HG02884 (cell line): ENCODE data around the gene PLA2G4F.

Experiments
- ATAC-seq: cut with Tn5 transposase; IDR thresholded peaks from one replicate; pipeline ENCODE4 v1.9.1; 2021; ENCODE audit warnings: mild to moderate bottlenecking, moderate library complexity; ENCODE audit not compliant: unreplicated experiment

PLA2G4F gene, protein sequence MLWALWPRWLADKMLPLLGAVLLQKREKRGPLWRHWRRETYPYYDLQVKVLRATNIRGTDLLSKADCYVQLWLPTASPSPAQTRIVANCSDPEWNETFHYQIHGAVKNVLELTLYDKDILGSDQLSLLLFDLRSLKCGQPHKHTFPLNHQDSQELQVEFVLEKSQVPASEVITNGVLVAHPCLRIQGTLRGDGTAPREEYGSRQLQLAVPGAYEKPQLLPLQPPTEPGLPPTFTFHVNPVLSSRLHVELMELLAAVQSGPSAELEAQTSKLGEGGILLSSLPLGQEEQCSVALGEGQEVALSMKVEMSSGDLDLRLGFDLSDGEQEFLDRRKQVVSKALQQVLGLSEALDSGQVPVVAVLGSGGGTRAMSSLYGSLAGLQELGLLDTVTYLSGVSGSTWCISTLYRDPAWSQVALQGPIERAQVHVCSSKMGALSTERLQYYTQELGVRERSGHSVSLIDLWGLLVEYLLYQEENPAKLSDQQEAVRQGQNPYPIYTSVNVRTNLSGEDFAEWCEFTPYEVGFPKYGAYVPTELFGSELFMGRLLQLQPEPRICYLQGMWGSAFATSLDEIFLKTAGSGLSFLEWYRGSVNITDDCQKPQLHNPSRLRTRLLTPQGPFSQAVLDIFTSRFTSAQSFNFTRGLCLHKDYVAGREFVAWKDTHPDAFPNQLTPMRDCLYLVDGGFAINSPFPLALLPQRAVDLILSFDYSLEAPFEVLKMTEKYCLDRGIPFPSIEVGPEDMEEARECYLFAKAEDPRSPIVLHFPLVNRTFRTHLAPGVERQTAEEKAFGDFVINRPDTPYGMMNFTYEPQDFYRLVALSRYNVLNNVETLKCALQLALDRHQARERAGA

DNA sequence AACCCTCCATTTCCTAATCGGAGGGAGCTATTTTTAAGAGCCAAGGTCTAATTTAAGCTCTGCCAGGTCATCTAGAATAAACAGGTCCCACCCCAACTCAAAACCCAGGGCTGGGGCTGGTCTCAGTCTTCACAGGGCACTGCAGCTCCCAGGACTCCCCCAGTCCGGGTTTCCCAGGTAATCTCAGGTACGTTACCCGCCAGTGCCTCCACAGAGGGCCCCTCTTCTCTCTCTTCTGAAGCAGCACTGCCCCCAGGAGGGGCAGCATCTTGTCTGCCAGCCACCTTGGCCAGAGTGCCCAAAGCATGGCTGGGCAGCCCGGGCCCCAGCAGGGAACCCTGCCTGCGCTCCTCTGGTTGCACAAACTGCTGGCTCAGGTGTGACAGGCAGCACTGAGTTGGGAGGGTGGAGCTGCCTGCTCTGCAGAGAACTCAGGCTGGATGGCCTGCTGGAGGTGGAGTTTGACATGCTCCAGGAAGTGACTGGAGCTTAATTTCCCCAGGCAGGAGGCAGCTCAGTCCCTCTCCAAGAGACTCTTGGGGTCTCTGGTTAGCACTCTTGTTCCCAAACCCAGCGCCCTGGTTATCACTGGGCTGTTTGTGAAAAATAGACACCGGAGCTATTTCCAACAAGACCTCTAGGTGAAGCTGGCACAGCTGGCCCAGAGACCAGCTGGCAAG, at the start of gene PLA2G4F:
TSS of gene PLA2G4F (minus strand) at position 394 of the 680 bp plus-strand sequence. CDS start at position 307, 87 bp downstream.
- ATAC-seq = no peak

- ATAC-seq = no peak
These were observed 47.5 kb upstream of the PLA2G4F start for GRCh38 chr15:42203891-42204290.

- no peak for ATAC-seq
These were observed 46.2 kb upstream of the PLA2G4F start for GRCh38 chr15:42202653-42203052.

DNA sequence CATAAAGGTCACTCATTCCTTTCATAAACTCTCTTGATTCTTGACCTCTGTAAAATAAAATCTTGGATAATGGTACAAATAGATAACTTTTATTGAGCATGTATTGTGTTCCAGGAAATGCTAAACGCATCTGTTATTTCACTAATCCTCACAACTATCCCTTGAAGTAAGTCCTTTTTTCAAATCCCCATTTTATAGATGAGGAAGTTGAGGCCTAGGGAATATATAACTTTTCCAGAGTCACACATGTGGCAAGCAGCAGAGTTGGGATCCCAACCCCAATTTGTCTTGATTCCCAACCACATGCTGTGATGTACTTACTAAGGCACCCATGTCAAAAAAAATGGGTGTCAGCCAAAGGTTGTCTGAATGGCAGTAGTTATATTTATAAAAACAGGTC, 45.4 kb upstream of the PLA2G4F start:
- ATAC-seq = no peak

DNA sequence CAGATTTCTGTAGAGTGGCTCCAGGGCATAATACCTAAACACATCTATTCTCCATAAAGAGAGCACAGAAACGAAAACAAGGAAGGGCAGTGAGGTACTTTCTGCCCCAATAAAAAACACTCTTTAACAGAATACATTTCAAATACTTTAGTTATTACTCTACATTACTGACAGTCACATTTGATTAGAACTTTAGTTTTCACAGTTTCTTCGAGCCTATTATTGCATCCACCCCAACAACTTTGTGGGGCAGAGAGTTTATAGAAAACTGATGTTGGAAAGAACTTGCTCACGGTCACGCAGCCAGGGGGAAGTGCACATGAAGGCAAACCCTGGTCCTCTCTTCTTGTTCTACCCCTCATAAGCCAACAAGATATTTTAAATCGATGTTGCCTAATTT, 42.7 kb upstream of the PLA2G4F start:
- ATAC-seq = no peak

DNA sequence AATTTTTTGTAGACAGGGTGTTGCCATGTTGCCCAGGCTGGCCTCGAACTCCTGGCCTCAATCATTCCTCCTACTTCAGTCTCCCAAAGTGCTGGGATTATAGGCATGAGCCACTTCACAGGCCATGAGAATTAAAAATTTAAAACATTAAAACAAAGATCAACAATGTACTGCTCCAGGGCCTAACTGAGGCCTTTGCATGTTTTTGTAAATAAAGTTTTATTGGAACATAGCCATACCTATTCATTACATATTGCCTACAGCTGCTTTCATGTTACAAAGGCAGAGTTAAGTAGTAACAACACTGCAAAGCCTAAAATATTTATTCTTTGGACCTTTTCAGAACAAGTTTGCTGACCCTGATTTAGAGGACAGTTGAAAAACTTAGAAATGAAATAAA, 42.1 kb upstream of the PLA2G4F start:
- no peak for ATAC-seq

DNA sequence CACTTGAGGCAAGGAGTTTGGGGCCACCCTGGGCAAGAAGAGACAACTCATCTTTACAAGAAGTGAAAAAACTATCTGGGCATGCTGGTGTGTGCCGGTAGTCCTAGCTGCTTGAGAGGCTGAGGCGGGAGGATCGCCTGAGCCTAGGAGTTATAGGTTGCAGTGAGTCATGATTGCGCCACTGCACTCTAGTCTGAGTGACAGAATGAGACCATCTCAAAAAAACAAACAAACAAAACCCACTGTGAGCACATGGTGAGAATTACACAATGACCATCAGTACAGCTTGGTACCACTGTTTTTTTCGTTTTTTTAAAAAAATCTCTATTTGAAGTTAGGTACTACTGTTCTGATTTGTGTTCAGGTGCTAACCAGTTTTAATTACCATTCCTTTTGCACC, 38.1 kb upstream of the PLA2G4F start:
- no peak for ATAC-seq

- ATAC-seq = no peak
These were observed 36.9 kb upstream of the PLA2G4F start for GRCh38 chr15:42193383-42193782.

DNA sequence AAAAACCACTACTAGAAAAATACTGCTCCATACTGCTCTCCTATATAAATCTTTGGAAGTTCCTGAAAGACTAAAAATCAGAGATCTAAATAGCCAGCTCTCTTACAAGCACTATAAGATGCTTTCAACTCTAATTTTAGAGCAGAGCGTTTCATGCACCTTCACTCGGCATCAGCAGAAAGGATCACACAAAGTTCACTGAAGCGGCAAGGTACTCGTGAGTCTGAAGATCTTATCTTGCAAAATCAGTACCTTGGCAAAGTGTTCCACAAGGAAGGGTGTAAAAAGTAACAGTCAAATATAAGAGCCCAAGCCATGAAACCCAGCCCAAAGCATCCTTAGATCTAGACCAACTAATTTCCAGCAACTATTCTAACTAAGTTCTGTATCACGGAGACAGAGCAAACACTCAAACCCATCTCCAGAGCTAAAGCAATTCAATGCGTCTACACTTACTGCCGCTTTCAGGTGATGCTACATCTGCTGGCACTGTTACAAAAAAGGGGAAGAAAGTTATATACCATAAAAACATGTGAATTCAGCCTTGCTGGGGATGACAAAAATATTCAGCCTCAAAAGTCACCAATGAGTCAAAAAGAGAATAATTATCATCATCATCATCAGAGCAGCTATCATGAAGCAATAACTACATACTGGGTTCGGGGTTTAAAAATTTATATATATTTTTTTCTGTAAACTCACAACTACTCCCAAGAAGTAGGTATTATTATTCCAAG, 35.3 kb upstream of the PLA2G4F start:
- no peak for ATAC-seq

- ATAC-seq = no peak
These were observed 33.9 kb upstream of the PLA2G4F start for GRCh38 chr15:42190370-42190769.

DNA sequence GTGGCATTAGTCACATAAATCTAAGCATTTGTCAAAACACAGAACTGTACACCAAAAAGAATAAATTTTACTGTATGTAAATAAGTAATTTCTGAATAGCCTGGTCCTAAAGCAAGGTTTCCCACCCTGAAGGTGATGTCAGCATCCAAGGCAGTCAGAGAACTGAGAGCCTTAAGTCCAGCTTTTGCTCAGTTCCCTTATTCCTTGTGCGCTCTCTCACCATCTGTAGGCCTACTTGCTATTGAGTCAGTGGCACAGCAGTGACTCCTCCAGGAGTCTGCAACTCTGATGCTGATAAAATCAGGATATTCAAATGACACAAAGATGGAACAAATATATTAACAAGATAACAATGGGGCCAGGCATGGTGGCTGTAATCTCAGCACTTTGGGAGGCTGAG, 29.4 kb upstream of the PLA2G4F start:
- no peak for ATAC-seq

DNA sequence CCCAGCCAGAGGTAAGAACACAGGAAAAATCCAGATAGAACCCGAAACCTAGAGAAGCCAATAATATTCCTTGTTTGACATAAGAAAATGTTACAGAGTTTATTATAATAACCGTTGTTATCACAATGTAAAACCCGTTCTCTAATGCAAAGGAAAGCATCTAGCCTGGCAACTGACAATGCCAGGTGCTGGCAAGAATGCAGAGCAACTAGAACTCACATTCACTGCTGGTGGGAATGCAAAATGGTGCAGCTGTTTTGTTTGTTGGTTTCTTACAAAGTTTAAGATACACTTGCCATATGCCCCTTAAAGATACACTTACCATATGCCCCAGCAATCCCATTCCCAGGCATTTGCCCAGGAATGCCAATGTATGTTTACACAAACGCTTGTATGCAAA, 28.3 kb upstream of the PLA2G4F start:
- no peak for ATAC-seq

DNA sequence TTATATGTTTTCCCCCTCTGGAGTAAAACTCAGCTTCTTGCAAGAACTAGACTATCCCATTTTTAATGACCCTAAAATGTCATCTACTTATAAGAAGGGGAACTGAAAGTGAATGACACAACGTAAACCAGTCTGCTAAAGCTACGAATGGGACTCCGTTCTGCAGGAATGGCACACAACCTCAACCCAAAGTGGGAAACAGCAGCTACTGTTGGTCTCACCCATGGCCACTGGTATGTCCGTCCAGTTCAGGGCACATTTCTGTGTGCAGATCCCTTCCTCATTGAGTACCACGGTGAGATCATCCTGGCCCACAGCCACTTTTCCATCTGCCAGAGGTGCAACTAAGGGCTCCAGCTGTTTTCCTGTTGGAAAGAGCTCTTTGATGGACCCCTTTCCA, 27.9 kb upstream of the PLA2G4F start:
- ATAC-seq = no peak

GRCh38 chr15:42182961-42183360, 26.5 kb upstream of the PLA2G4F start:
- ATAC-seq = no peak

- ATAC-seq = no peak
These were observed 26.0 kb upstream of the PLA2G4F start for GRCh38 chr15:42182328-42182886.

GRCh38 chr15:42178056-42178455, 21.6 kb upstream of the PLA2G4F start:
- ATAC-seq = no peak

DNA sequence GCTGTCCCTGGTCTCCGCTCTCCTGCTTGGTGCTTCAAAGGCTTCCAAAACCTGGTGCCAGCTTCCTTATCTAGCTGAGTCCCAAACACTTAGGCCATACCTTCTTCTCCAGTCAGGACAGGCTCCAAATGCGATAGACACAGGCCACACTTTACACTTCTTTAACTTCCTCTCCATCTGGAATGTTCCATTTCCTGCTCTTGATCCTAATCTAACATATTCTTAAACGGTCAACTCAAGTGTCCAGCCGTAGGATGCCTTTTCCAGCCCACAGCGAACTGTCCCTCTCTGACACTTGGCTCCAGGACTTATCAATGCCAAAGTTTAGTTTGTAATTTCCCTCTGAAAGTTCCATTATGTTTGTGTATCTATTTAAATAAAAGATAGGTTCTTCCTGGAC, 19.2 kb upstream of the PLA2G4F start:
- no peak for ATAC-seq

- no peak for ATAC-seq
These were observed 16.0 kb upstream of the PLA2G4F start for GRCh38 chr15:42172475-42172874.

DNA sequence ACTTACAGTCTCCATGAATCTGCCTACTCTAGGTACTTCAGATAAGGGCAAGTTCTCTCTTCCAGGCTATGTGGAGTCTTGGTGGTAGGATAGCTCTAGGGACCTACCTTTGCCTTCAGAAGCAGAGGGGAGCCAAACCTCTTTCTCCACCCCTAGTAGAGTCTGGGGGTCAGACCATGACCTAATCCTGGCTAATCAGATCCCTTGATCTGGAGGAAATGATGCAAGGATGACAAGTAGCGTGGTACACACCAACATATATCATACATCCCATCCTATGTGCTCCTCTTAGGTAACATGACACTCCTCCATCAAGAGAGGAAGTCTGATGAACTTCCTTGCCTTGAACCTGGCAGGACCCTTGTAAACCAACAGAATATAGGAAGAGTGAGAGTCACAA, 15.4 kb upstream of the PLA2G4F start:
- ATAC-seq = no peak

GRCh38 chr15:42171122-42171521, 14.7 kb upstream of the PLA2G4F start:
- ATAC-seq = no peak
